HG03196 (cell line): Measurements from ENCODE around the gene NELL1.
"Not testable (repeated sequence)": the region's sequence is repeated elsewhere in the genome, so short reads cannot be mapped to it uniquely, and the experiment has no call there.

ENCODE experiments used
- ATAC-seq: cut with Tn5 transposase; IDR thresholded peaks from one replicate; pipeline ENCODE4 v1.9.1; 2021; ENCODE audit not compliant: unreplicated experiment

The NELL1 gene

GRCh38 chr11:21104641-21105040 is 435.3 kb downstream of the NELL1 start:
- no peak for ATAC-seq

GRCh38 chr11:21105196-21105917 is 436.0 kb downstream of the NELL1 start:
- no peak for ATAC-seq

- no peak for ATAC-seq
Observed at GRCh38 chr11:21109341-21109740, 440.0 kb downstream of the NELL1 start.

- no peak for ATAC-seq
Observed at GRCh38 chr11:21110415-21110814, 441.0 kb downstream of the NELL1 start.

GRCh38 chr11:21113876-21114275 is 444.5 kb downstream of the NELL1 start:
- no peak for ATAC-seq

GRCh38 chr11:21116009-21116408 is 446.6 kb downstream of the NELL1 start:
- no peak for ATAC-seq

GRCh38 chr11:21119411-21119810 is 450.0 kb downstream of the NELL1 start:
- no peak for ATAC-seq

GRCh38 chr11:21121991-21122390 is 452.6 kb downstream of the NELL1 start:
- ATAC-seq = no peak

GRCh38 chr11:21122523-21122922 is 453.1 kb downstream of the NELL1 start:
- ATAC-seq = no peak

- ATAC-seq = no peak
Observed at GRCh38 chr11:21132146-21132720, 462.8 kb downstream of the NELL1 start.

GRCh38 chr11:21133244-21133643 is 463.9 kb downstream of the NELL1 start:
- ATAC-seq = no peak

GRCh38 chr11:21133722-21134121 is 464.3 kb downstream of the NELL1 start:
- ATAC-seq = no peak

GRCh38 chr11:21137803-21138202 is 468.4 kb downstream of the NELL1 start:
- ATAC-seq = no peak

GRCh38 chr11:21141557-21141956 is 472.2 kb downstream of the NELL1 start:
- ATAC-seq = not testable (repeated sequence)

- no peak for ATAC-seq
Observed at GRCh38 chr11:21142007-21142406, 472.6 kb downstream of the NELL1 start.

- no peak for ATAC-seq
Observed at GRCh38 chr11:21144531-21144930, 475.1 kb downstream of the NELL1 start.

- no peak for ATAC-seq
Observed at GRCh38 chr11:21148376-21148775, 479.0 kb downstream of the NELL1 start.

- ATAC-seq = no peak
Observed at GRCh38 chr11:21160140-21160539, 490.8 kb downstream of the NELL1 start.

- no peak for ATAC-seq
Observed at GRCh38 chr11:21169639-21170038, 500.3 kb downstream of the NELL1 start.

- no peak for ATAC-seq
Observed at GRCh38 chr11:21173476-21173875, 504.1 kb downstream of the NELL1 start.

GRCh38 chr11:21174781-21175180 is 505.4 kb downstream of the NELL1 start:
- ATAC-seq = no peak

- no peak for ATAC-seq
Observed at GRCh38 chr11:21177379-21177778, 508.0 kb downstream of the NELL1 start.

- no peak for ATAC-seq
Observed at GRCh38 chr11:21179770-21180169, 510.4 kb downstream of the NELL1 start.
